Measurements from ENCODE around the gene ACVR1C.
"Not testable (repeated sequence)": the region's sequence is repeated elsewhere in the genome, so short reads cannot be mapped to it uniquely, and the experiment has no call there.

The ACVR1C gene

GRCh38 chr2:157559061-157559460 is 69.6 kb downstream of the ACVR1C start:
- Mint-ChIP-seq H3K9me3 (peaks cover 2% of the 10 kb centered on the region), H3K4me3 (no peak overlapping the region), H3K27ac (no peak overlapping the region), H3K36me3 (peaks cover 5% of the 10 kb centered on the region), H3K27me3 (peaks cover 4% of the 10 kb centered on the region), H3K4me1 (peaks cover 11% of the 10 kb centered on the region)
- no peak for ATAC-seq (ENCODE audit: low read depth)
- DNase-seq (ENCODE audit: low spot score in 2 of 2): no peak

GRCh38 chr2:157557770-157558169 is 70.9 kb downstream of the ACVR1C start:
- peaks cover 4% of the 10 kb centered on the region for H3K27me3 Mint-ChIP-seq
- ATAC-seq (ENCODE audit: low read depth) (no peak), DNase-seq (ENCODE audit: low spot score in 2 of 2) (no peak)
- H3K4me3 Mint-ChIP-seq: no peak overlapping the region
- no peaks in the 10 kb centered on the region for H3K9me3 Mint-ChIP-seq
- peaks cover 3% of the 10 kb centered on the region for H3K36me3 Mint-ChIP-seq
- no peak overlapping the region for H3K27ac Mint-ChIP-seq
- H3K4me1 Mint-ChIP-seq: peaks cover 7% of the 10 kb centered on the region

- Mint-ChIP-seq H3K4me1 (peaks cover 4% of the 10 kb centered on the region), H3K4me3 (no peak overlapping the region), H3K27ac (no peak overlapping the region), H3K27me3 (no peaks in the 10 kb centered on the region), H3K36me3 (no peaks in the 10 kb centered on the region), H3K9me3 (no peaks in the 10 kb centered on the region)
- DNase-seq (ENCODE audit: low spot score in 2 of 2) (no peak), ATAC-seq (ENCODE audit: low read depth) (no peak)
Measured at GRCh38 chr2:157540102-157540501, 88.6 kb downstream of the ACVR1C start.

- Mint-ChIP-seq H3K4me3 (no peak overlapping the region), H3K27ac (no peak overlapping the region), H3K27me3 (no peaks in the 10 kb centered on the region), H3K9me3 (no peaks in the 10 kb centered on the region), H3K4me1 (peaks cover 4% of the 10 kb centered on the region), H3K36me3 (no peaks in the 10 kb centered on the region)
- no peak for ATAC-seq (ENCODE audit: low read depth)
- no peak for DNase-seq (ENCODE audit: low spot score in 2 of 2)
Measured at GRCh38 chr2:157538064-157538463, 90.6 kb downstream of the ACVR1C start.

GRCh38 chr2:157536815-157537214 is 91.8 kb downstream of the ACVR1C start:
- ATAC-seq (ENCODE audit: low read depth) (no peak), DNase-seq (ENCODE audit: low spot score in 2 of 2) (no peak)
- Mint-ChIP-seq H3K36me3 (no peaks in the 10 kb centered on the region), H3K27me3 (no peaks in the 10 kb centered on the region), H3K4me1 (peaks cover 4% of the 10 kb centered on the region), H3K27ac (no peak overlapping the region), H3K9me3 (no peaks in the 10 kb centered on the region), H3K4me3 (no peak overlapping the region)

- no peaks in the 10 kb centered on the region for H3K36me3 Mint-ChIP-seq
- ATAC-seq (ENCODE audit: low read depth): no peak
- no peaks in the 10 kb centered on the region for H3K27me3 Mint-ChIP-seq
- no peaks in the 10 kb centered on the region for H3K9me3 Mint-ChIP-seq
- DNase-seq (ENCODE audit: low spot score in 2 of 2): no peak
- no peak overlapping the region for H3K27ac Mint-ChIP-seq
- no peak overlapping the region for H3K4me3 Mint-ChIP-seq
- no peaks in the 10 kb centered on the region for H3K4me1 Mint-ChIP-seq
Measured at GRCh38 chr2:157528963-157529751, 99.5 kb downstream of the ACVR1C start.

- H3K4me1 Mint-ChIP-seq: peaks cover 16% of the 10 kb centered on the region
- ATAC-seq (ENCODE audit: low read depth) (no peak), DNase-seq (ENCODE audit: low spot score in 2 of 2) (no peak)
- H3K36me3 Mint-ChIP-seq: no peaks in the 10 kb centered on the region
- H3K27me3 Mint-ChIP-seq: no peaks in the 10 kb centered on the region
- H3K27ac Mint-ChIP-seq: no peak overlapping the region
- H3K4me3 Mint-ChIP-seq: no peak overlapping the region
- H3K9me3 Mint-ChIP-seq: no peaks in the 10 kb centered on the region
Measured at GRCh38 chr2:157526070-157526469, 102.6 kb downstream of the ACVR1C start.

- peak in 1 of 2 donors; percentile 6 for DNase-seq (ENCODE audit: low spot score in 2 of 2)
- H3K9me3 Mint-ChIP-seq: no peaks in the 10 kb centered on the region
Measured at GRCh38 chr2:157523270-157524247, 105.1 kb downstream of the ACVR1C start.

GRCh38 chr2:157514966-157515365 is 113.7 kb downstream of the ACVR1C start:
- not testable (repeated sequence) for H3K9me3 Mint-ChIP-seq; H3K4me3 Mint-ChIP-seq; DNase-seq (ENCODE audit: low spot score in 2 of 2)

More at GRCh38 chr2:157523270-157524247, 105.1 kb downstream of the ACVR1C start:
- H3K4me3 Mint-ChIP-seq: peak overlapping the region; percentile 6
- peaks cover 16% of the 10 kb centered on the region for H3K4me1 Mint-ChIP-seq
- peak overlapping the region; percentile 42 for H3K27ac Mint-ChIP-seq
- ATAC-seq (ENCODE audit: low read depth): peak; percentile 95
- no peaks in the 10 kb centered on the region for H3K36me3 Mint-ChIP-seq
- H3K27me3 Mint-ChIP-seq: no peaks in the 10 kb centered on the region

GRCh38 chr2:157509744-157510143 is 118.9 kb downstream of the ACVR1C start:
- no peak for ATAC-seq (ENCODE audit: low read depth)
- H3K27me3 Mint-ChIP-seq: peaks cover 7% of the 10 kb centered on the region
- no peak overlapping the region for H3K27ac Mint-ChIP-seq

More at GRCh38 chr2:157514966-157515365, 113.7 kb downstream of the ACVR1C start:
- not testable (repeated sequence) for H3K27me3 Mint-ChIP-seq; H3K27ac Mint-ChIP-seq; ATAC-seq (ENCODE audit: low read depth); H3K36me3 Mint-ChIP-seq; H3K4me1 Mint-ChIP-seq

GRCh38 chr2:157508676-157509075 is 120.0 kb downstream of the ACVR1C start:
- peaks cover 4% of the 10 kb centered on the region for H3K36me3 Mint-ChIP-seq
- no peak overlapping the region for H3K4me3 Mint-ChIP-seq
- H3K4me1 Mint-ChIP-seq: peaks cover 5% of the 10 kb centered on the region
- ATAC-seq (ENCODE audit: low read depth) (peak; percentile 63), DNase-seq (ENCODE audit: low spot score in 2 of 2) (no peak)
- H3K27me3 Mint-ChIP-seq: peaks cover 7% of the 10 kb centered on the region
- no peaks in the 10 kb centered on the region for H3K9me3 Mint-ChIP-seq
- H3K27ac Mint-ChIP-seq: no peak overlapping the region

More at GRCh38 chr2:157509744-157510143, 118.9 kb downstream of the ACVR1C start:
- Mint-ChIP-seq H3K4me3 (no peak overlapping the region), H3K9me3 (no peaks in the 10 kb centered on the region), H3K4me1 (peaks cover 5% of the 10 kb centered on the region), H3K36me3 (peaks cover 4% of the 10 kb centered on the region)
- DNase-seq (ENCODE audit: low spot score in 2 of 2): no peak

- no peak overlapping the region for H3K27ac Mint-ChIP-seq
- H3K27me3 Mint-ChIP-seq: peaks cover 5% of the 10 kb centered on the region
- DNase-seq (ENCODE audit: low spot score in 2 of 2) (no peak), ATAC-seq (ENCODE audit: low read depth) (no peak)
- peaks cover 5% of the 10 kb centered on the region for H3K4me1 Mint-ChIP-seq
- H3K36me3 Mint-ChIP-seq: peaks cover 4% of the 10 kb centered on the region
- H3K4me3 Mint-ChIP-seq: no peak overlapping the region
- no peaks in the 10 kb centered on the region for H3K9me3 Mint-ChIP-seq
Measured at GRCh38 chr2:157506586-157506985, 122.1 kb downstream of the ACVR1C start.

GRCh38 chr2:157504623-157505022 is 124.0 kb downstream of the ACVR1C start:
- no peak for DNase-seq (ENCODE audit: low spot score in 2 of 2)
- Mint-ChIP-seq H3K4me1 (peaks cover 12% of the 10 kb centered on the region), H3K27me3 (peaks cover 5% of the 10 kb centered on the region), H3K36me3 (peaks cover 4% of the 10 kb centered on the region), H3K9me3 (no peaks in the 10 kb centered on the region), H3K4me3 (no peak overlapping the region), H3K27ac (no peak overlapping the region)
- ATAC-seq (ENCODE audit: low read depth): no peak

- no peaks in the 10 kb centered on the region for H3K9me3 Mint-ChIP-seq
- no peak overlapping the region for H3K4me3 Mint-ChIP-seq
- no peak for DNase-seq (ENCODE audit: low spot score in 2 of 2)
- H3K27ac Mint-ChIP-seq: peak overlapping the region; percentile 8
- peaks cover 7% of the 10 kb centered on the region for H3K4me1 Mint-ChIP-seq
- H3K27me3 Mint-ChIP-seq: no peaks in the 10 kb centered on the region
- no peaks in the 10 kb centered on the region for H3K36me3 Mint-ChIP-seq
- ATAC-seq (ENCODE audit: low read depth): peak; percentile 64
Measured at GRCh38 chr2:157501026-157501425, 127.6 kb downstream of the ACVR1C start.

Measured in memory B cell (primary cell).